Loucy (cell line): ENCODE measurements around the gene PDIA3.

ENCODE experiments used
- CTCF ChIP-seq: fragments of 200-600 bp; sonication (generic); conservative IDR thresholded peaks from 2 replicates; pipeline ENCODE4 v1.5.1; 2014; ENCODE audit warnings: mild to moderate bottlenecking, antibody characterized with exemption, low read length
- EZH2phosphoT487 ChIP-seq: fragments of 200-600 bp; IDR thresholded peaks from 2 replicates; pipeline ENCODE4 v1.6.1; 2018; ENCODE audit warnings: antibody characterized with exemption, mild to moderate bottlenecking, moderate library complexity, borderline replicate concordance

- TF ChIP-seq CTCF = no peak
- no peak for TF ChIP-seq EZH2phosphoT487
These were observed 2.1 kb downstream of the PDIA3 start for GRCh38 chr15:43748376-43748775.
